Measurements from ENCODE around the gene KANK3. TPM values are rescaled to one million over a fixed set of nuclear protein-coding genes. Genes with fewer than 3 reads are reported as not detected.

The KANK3 gene
- total and polyA plus RNA-seq, 10 of the 15 experiments (the other 5 are each of a cell fraction or from before 2014, with no cell fraction given) = 0.03 to 0.93 (median 0.22) TPM; not detected in 1

DNA sequence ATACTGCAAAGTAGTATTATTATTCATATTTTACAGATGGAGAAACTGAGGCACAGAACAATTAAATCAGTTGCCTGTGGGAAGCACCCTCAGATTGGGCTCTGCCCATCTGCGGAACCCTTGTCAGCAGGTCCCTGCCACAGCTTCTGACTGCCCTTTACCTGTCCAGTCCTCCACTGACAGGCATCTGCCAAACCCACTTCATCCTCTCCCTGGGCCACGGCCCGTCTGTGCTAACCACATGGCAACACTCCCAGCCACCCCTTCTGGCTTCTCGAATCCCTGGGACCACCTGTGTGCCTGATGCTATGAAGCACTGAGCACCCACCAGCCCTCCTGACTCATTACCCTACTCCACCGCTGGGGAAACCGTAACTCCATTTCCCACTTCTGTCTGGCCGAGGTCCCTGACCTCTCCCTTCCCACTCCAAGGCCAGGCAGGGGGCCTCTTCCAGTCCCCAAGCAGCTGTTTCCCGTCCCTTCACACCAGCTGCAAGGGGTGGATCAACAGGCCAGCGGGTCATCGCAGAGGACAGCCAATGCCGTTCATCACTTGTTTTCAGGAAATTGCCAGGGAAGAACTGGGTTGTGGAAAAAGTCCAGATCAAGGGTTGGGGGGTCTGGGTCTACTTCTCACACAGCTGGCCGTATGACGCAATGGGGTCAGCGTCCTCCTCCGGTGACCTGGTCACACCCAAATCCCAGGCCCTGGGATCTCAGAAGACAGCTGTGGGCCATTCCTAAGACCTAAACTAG, 2.5 kb downstream of the KANK3 start:
- Histone ChIP-seq H3K36me3 (ENCODE audit: control insufficient read depth in 2 of 2, insufficient read depth in 2 of 2, low read length in 1 of 2) (no peaks in the 10 kb centered on the region), H3K79me2 (ENCODE audit: control insufficient read depth, insufficient read depth, low read length) (no peaks in the 10 kb centered on the region), H3K27me3 (replicated peaks in 1 of 2; ENCODE audit: control insufficient read depth in 2 of 2, insufficient read depth in 2 of 2, low read length in 1 of 2) (peaks cover 2% of the 10 kb centered on the region in 2 experiments; a peak in 3 of 4 replicates), H3K9me3 (replicated peaks; ENCODE audit: control insufficient read depth, insufficient read depth, low read length) (no peaks in the 10 kb centered on the region), H3K27ac (ENCODE audit: control insufficient read depth, insufficient read depth) (no peak overlapping the region), H3K4me1 (ENCODE audit: control insufficient read depth, insufficient read depth, low read length) (peaks cover 5% of the 10 kb centered on the region), H3K4me2 (ENCODE audit: control insufficient read depth, insufficient read depth) (no peak overlapping the region), H2AFZ (ENCODE audit: control insufficient read depth, low read depth, low read length) (no peak overlapping the region), H4K20me1 (ENCODE audit: control insufficient read depth, insufficient read depth) (no peaks in the 10 kb centered on the region), H3K4me3 (no peak overlapping the region), H3K9ac (ENCODE audit: control insufficient read depth, insufficient read depth, low read length) (no peak overlapping the region)
- WGBS (ENCODE audit: insufficient coverage, insufficient replicate concordance, low lambda C conversion rate, missing lambda C conversion rate) = 10% methylated on average over 15 of the region's 15 CpGs
- FAIRE-seq (no peak), DNase-seq (ENCODE audit: low read depth, low spot score) (no peak), ATAC-seq (no peak)
- ChIA-PET CTCF (interaction anchor here (0.6 kb wide), 1 partner anchor 76 kb away, joined by 3 read pairs; no protein-coding TSS in a partner anchor), RAD21 (ENCODE audit: unreplicated experiment) (interaction anchor here (0.6 to 0.8 kb wide), 2 partner anchors 14 to 163 kb away, joined by 3 to 4 read pairs; no protein-coding TSS in a partner anchor), POLR2A (no interaction called here), SMC1A (ENCODE audit: uncharacterized antibody, unreplicated experiment) (interaction anchor here (0.5 kb wide), 1 partner anchor 21 kb away, joined by 3 read pairs; no protein-coding TSS in a partner anchor)
- in situ Hi-C loops (cut with MboI) = no loop called here
- no TSS peak for BruUV-seq (replicated peaks)
- intact Hi-C loops (cut with micrococcal nuclease; ENCODE audit: unreplicated experiment) = no loop called here
- TF ChIP-seq CTCF (IDR thresholded peaks at IDR 0.05 in 2 of 3, conservative IDR thresholded peaks at IDR 0.05 in 1 of 3; ENCODE audit: control insufficient read depth in 2 of 3, extremely low read depth in 1 of 3, insufficient read depth in 1 of 3, low read depth in 3 of 3, low read length in 3 of 3) (0 out of 6 replicates have a peak, but pooled peaks of 2 of the 3 experiments have one; percentile 4 to 12), ATF2 (IDR thresholded peaks at IDR 0.05; ENCODE audit: low read length) (no peak), NFYA (IDR thresholded peaks at IDR 0.05; ENCODE audit: borderline replicate concordance, low read depth, low read length) (no peak)

Measured in GM12878 (cell line).